Measurements from ENCODE around the gene GMDS. TPM values are rescaled to one million over a fixed set of nuclear protein-coding genes. Genes with fewer than 3 reads are reported as not detected.
A peak's percentile ranks its signal among the peaks of the same experiment; 100 is the strongest.

Gene GMDS
- total and polyA plus RNA-seq, 2 donors (not counting 1 experiment from before 2014, with no cell fraction given), result 12.7 to 34.5 TPM

DNA sequence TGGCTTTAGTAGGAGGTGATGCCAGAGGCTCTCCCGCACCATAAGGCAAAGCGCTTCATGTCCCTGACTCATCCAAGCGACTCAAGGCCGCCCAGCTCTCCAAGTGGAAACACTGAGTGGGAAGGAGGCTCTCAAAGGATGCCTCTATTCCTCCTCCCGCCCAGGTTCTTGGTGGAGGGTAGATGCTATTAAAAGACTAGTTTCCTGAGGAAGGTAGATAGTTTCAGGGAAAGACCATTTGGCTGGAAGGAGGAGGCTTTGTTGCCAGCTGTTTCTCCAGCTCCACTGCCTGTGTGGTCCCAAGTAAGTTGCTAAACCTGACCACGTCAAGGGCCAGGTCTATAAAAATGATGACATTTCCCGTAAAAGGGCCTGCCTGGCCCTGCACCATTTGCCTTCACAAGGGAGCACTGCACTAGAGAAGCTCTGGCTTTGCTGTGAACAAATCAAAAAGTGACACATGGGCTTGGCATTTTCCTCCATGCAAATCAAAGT lies 48.2 kb downstream of the GMDS start:
- no peaks in the 10 kb centered on the region for H3K27me3 ChIP-seq (ENCODE audit: control insufficient read depth, insufficient read depth, low read length)
- DNase-seq (ENCODE audit: low read depth in 2 of 2), result peak; percentile 44 to 80
- H3K4me1 ChIP-seq (ENCODE audit: control insufficient read depth, extremely low read depth, insufficient read depth, low read length), result peaks cover 3% of the 10 kb centered on the region
- H4K20me1 ChIP-seq (ENCODE audit: control insufficient read depth, extremely low read depth, insufficient read depth, low read length), result no peaks in the 10 kb centered on the region
- H3K36me3 ChIP-seq (ENCODE audit: control insufficient read depth, insufficient read depth, low read length), result no peaks in the 10 kb centered on the region
- TF ChIP-seq, protein P1, sequence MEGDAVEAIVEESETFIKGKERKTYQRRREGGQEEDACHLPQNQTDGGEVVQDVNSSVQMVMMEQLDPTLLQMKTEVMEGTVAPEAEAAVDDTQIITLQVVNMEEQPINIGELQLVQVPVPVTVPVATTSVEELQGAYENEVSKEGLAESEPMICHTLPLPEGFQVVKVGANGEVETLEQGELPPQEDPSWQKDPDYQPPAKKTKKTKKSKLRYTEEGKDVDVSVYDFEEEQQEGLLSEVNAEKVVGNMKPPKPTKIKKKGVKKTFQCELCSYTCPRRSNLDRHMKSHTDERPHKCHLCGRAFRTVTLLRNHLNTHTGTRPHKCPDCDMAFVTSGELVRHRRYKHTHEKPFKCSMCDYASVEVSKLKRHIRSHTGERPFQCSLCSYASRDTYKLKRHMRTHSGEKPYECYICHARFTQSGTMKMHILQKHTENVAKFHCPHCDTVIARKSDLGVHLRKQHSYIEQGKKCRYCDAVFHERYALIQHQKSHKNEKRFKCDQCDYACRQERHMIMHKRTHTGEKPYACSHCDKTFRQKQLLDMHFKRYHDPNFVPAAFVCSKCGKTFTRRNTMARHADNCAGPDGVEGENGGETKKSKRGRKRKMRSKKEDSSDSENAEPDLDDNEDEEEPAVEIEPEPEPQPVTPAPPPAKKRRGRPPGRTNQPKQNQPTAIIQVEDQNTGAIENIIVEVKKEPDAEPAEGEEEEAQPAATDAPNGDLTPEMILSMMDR (conservative IDR thresholded peaks at IDR 0.05 in 1 of 2, IDR thresholded peaks at IDR 0.05 in 1 of 2; ENCODE audit: low read depth in 1 of 2, low read length in 2 of 2), result no peak
- no peak for TF ChIP-seq EZH2 (IDR thresholded peaks at IDR 0.05; ENCODE audit: low read length, missing control alignments)
- no peak overlapping the region for H3K27ac ChIP-seq (ENCODE audit: insufficient read depth, low read length)
- no peak overlapping the region for H3K9ac ChIP-seq (ENCODE audit: insufficient read depth, low read length)
- H3K9me3 ChIP-seq (ENCODE audit: control insufficient read depth, insufficient read depth, low read depth, low read length), result no peaks in the 10 kb centered on the region
- no peaks in the 10 kb centered on the region for H3K79me2 ChIP-seq (ENCODE audit: control insufficient read depth, insufficient read depth, low read length)
- H2AFZ ChIP-seq (ENCODE audit: low read length), result no peak overlapping the region
- H3K4me2 ChIP-seq (ENCODE audit: extremely low read depth, insufficient read depth, low read length), result no peak overlapping the region
- H3K4me3 ChIP-seq (replicated peaks in 1 of 4; ENCODE audit: control extremely low read depth in 1 of 4, insufficient read depth in 1 of 4, low read depth in 3 of 4, low read length in 4 of 4), result no peak overlapping the region

- no peak overlapping the region for H3K27ac ChIP-seq (ENCODE audit: insufficient read depth, low read length)
- no peak overlapping the region for H3K4me2 ChIP-seq (ENCODE audit: extremely low read depth, insufficient read depth, low read length)
- no peak overlapping the region for H3K4me3 ChIP-seq (replicated peaks in 1 of 4; ENCODE audit: control extremely low read depth in 1 of 4, insufficient read depth in 1 of 4, low read depth in 3 of 4, low read length in 4 of 4)
- TF ChIP-seq, protein P1 (conservative IDR thresholded peaks at IDR 0.05 in 1 of 2, IDR thresholded peaks at IDR 0.05 in 1 of 2; ENCODE audit: low read depth in 1 of 2, low read length in 2 of 2), result peak; percentile 74 to 80
- TF ChIP-seq EZH2 (IDR thresholded peaks at IDR 0.05; ENCODE audit: low read length, missing control alignments), result no peak
- H3K27me3 ChIP-seq (ENCODE audit: control insufficient read depth, insufficient read depth, low read length), result no peaks in the 10 kb centered on the region
- H2AFZ ChIP-seq (ENCODE audit: low read length), result no peak overlapping the region
- H3K79me2 ChIP-seq (ENCODE audit: control insufficient read depth, insufficient read depth, low read length), result no peaks in the 10 kb centered on the region
- no peak overlapping the region for H3K9ac ChIP-seq (ENCODE audit: insufficient read depth, low read length)
- H3K4me1 ChIP-seq (ENCODE audit: control insufficient read depth, extremely low read depth, insufficient read depth, low read length), result peaks cover 3% of the 10 kb centered on the region
- H3K9me3 ChIP-seq (ENCODE audit: control insufficient read depth, insufficient read depth, low read depth, low read length), result no peaks in the 10 kb centered on the region
- H4K20me1 ChIP-seq (ENCODE audit: control insufficient read depth, extremely low read depth, insufficient read depth, low read length), result no peaks in the 10 kb centered on the region
- peak; percentile 40 to 73 for DNase-seq (ENCODE audit: low read depth in 2 of 2)
- no peaks in the 10 kb centered on the region for H3K36me3 ChIP-seq (ENCODE audit: control insufficient read depth, insufficient read depth, low read length)
Measured at GRCh38 chr6:2196079-2196679, 49.2 kb downstream of the GMDS start.

- Histone ChIP-seq H3K4me3 (replicated peaks in 1 of 4; ENCODE audit: control extremely low read depth in 1 of 4, insufficient read depth in 1 of 4, low read depth in 3 of 4, low read length in 4 of 4) (no peak overlapping the region), H3K9ac (ENCODE audit: insufficient read depth, low read length) (no peak overlapping the region), H3K36me3 (ENCODE audit: control insufficient read depth, insufficient read depth, low read length) (no peaks in the 10 kb centered on the region), H3K9me3 (ENCODE audit: control insufficient read depth, insufficient read depth, low read depth, low read length) (no peaks in the 10 kb centered on the region), H3K27me3 (ENCODE audit: control insufficient read depth, insufficient read depth, low read length) (no peaks in the 10 kb centered on the region), H3K27ac (ENCODE audit: insufficient read depth, low read length) (no peak overlapping the region), H3K4me2 (ENCODE audit: extremely low read depth, insufficient read depth, low read length) (no peak overlapping the region), H4K20me1 (ENCODE audit: control insufficient read depth, extremely low read depth, insufficient read depth, low read length) (no peaks in the 10 kb centered on the region), H3K79me2 (ENCODE audit: control insufficient read depth, insufficient read depth, low read length) (no peaks in the 10 kb centered on the region), H2AFZ (ENCODE audit: low read length) (no peak overlapping the region), H3K4me1 (ENCODE audit: control insufficient read depth, extremely low read depth, insufficient read depth, low read length) (peaks cover 3% of the 10 kb centered on the region)
- no peak for DNase-seq (ENCODE audit: low read depth in 2 of 2)
- TF ChIP-seq, protein P1 (conservative IDR thresholded peaks at IDR 0.05 in 1 of 2, IDR thresholded peaks at IDR 0.05 in 1 of 2; ENCODE audit: low read depth in 1 of 2, low read length in 2 of 2), result no peak
- no peak for TF ChIP-seq EZH2 (IDR thresholded peaks at IDR 0.05; ENCODE audit: low read length, missing control alignments)
Measured at GRCh38 chr6:2194643-2195042, 50.8 kb downstream of the GMDS start.

All from fibroblast of lung (primary cell).